Measurements from ENCODE around the gene PRRC2C.

GRCh38 chr1:171476829-171477228 lies 8.5 kb upstream of the PRRC2C start:
- TF ChIP-seq CTCF (IDR thresholded peaks at IDR 0.05; ENCODE audit: low read depth, low read length, missing input control) (no peak), MAX (IDR thresholded peaks at IDR 0.05) (no peak), REST (IDR thresholded peaks at IDR 0.05) (no peak), RXRA (IDR thresholded peaks at IDR 0.05) (no peak), ATF3 (IDR thresholded peaks at IDR 0.05) (no peak), EGR1 (IDR thresholded peaks at IDR 0.05; ENCODE audit: low read depth in 2 of 2) (no peak), FOXA2 (IDR thresholded peaks at IDR 0.05) (no peak), HNF4A (conservative IDR thresholded peaks at IDR 0.05) (no peak)

All from liver (tissue), 3 donors.